HFFc6 (cell line): ENCODE results near the gene NFIA. TPM values are rescaled to one million over a fixed set of nuclear protein-coding genes. Genes with fewer than 3 reads are reported as not detected.

Experiments
- DNase-seq: peaks from one replicate; pipeline ENCODE4 v3.0.0-alpha.2; 2018
- H3K27ac Mint-ChIP-seq: 2 replicates; pipeline ENCODE4 v1.8.0; 2020; ENCODE audit warnings: mild to moderate bottlenecking, mixed read lengths
- H3K27me3 Mint-ChIP-seq: 2 replicates; pipeline ENCODE4 v1.8.0; 2021; ENCODE audit warnings: mild to moderate bottlenecking, moderate library complexity, mixed read lengths; ENCODE audit not compliant: insufficient read depth
- H3K36me3 Mint-ChIP-seq: 2 replicates; pipeline ENCODE4 v1.8.0; 2021; ENCODE audit warnings: low read depth, mixed read lengths
- H3K4me1 Mint-ChIP-seq: 2 replicates; pipeline ENCODE4 v1.8.0; 2020; ENCODE audit warnings: low read depth, mixed read lengths
- H3K4me3 Mint-ChIP-seq: 2 replicates; pipeline ENCODE4 v1.8.0; 2020; ENCODE audit warnings: mild to moderate bottlenecking, moderate library complexity, mixed read lengths
- H3K9me3 Mint-ChIP-seq: 2 replicates; pipeline ENCODE4 v1.8.0; 2020; ENCODE audit warnings: mild to moderate bottlenecking, mixed read lengths
- CTCF ChIP-seq: fragments of 200-600 bp; sonication (generic); IDR thresholded peaks from 2 replicates; pipeline ENCODE4 v1.5.0; 2021; ENCODE audit warnings: antibody characterized with exemption, mild to moderate bottlenecking
- total RNA-seq, 6 experiments: library from RNA; stranded (reverse); fragmentation: NEBNext Ultra II Directional; extraction: Animal tissue kit (Norgen Biotek cat#: 25700); gene quantifications; 2 replicates in 1 of 6; 3 replicates in 5 of 6; pipeline ENCODE4 v1.2.3, GENCODE V29; 2021

Gene NFIA
- total RNA-seq, 6 experiments from 2014 or later, result 8.5 to 11.3 (median 10.4) TPM

GRCh38 chr1:61270107-61270506 is 187.7 kb downstream of the NFIA start:
- Mint-ChIP-seq H3K4me3 (no peak overlapping the region), H3K36me3 (no peaks in the 10 kb centered on the region), H3K4me1 (peaks cover 6% of the 10 kb centered on the region; the same call in 1 of the 2 replicates), H3K9me3 (no peaks in the 10 kb centered on the region), H3K27ac (no peak overlapping the region), H3K27me3 (no peaks in the 10 kb centered on the region)
- no peak for DNase-seq
- no peak for TF ChIP-seq CTCF

DNA sequence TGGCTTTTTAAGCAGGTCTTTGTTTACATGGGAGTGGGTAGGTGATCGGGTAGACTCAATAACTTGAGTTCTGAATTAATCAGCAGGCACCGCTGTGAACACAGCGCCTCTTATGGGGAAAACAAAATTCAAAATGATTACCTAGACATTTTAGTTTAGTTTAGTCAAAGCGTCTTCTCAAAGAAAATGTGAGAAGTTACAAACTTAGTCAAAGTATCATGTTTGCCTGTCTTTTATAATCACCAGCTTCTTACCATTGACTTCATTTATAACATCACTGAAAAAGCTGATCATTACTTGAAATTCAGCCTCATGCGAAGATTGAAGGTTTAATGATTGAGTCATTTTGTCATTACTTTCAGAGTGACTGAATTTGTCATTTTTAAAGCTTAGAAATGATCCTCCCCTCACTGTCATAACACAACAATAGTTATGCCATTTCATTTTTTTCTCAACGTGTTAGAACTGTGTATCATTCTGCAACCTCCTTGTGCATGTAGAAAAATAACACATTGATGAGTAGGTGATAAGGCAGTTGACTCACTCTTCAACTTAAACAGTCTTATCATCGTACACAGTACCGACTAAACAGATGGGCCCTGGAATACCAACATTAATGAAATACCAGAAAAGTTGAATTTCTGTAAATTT is 188.5 kb downstream of the NFIA start:
- Mint-ChIP-seq H3K4me3 (no peak overlapping the region), H3K9me3 (no peaks in the 10 kb centered on the region), H3K27me3 (no peaks in the 10 kb centered on the region), H3K27ac (no peak overlapping the region), H3K4me1 (peaks cover 6% of the 10 kb centered on the region; the same call in 1 of the 2 replicates), H3K36me3 (no peaks in the 10 kb centered on the region)
- no peak for TF ChIP-seq CTCF
- DNase-seq, result no peak

DNA sequence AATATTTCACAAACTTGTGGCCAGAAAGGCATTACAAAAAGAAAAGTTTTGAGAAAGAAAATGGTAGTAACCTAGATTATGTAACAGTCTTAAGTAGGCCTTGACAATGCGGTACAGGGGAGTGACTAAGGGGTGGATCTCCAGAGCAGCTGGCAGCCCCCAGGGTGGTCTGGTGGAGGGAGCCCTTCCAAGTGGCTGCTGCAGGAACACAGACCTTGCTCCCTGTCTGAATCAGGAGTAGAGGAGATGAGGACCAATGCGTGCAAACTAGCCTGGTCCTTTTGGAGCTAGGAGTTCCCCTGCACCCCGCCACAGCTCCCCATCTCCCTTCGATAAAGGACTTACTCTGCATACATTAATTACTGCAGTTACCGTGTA is 189.0 kb downstream of the NFIA start:
- Mint-ChIP-seq H3K4me1 (peaks cover 6% of the 10 kb centered on the region; the same call in 1 of the 2 replicates), H3K27me3 (no peaks in the 10 kb centered on the region), H3K9me3 (no peaks in the 10 kb centered on the region), H3K27ac (no peak overlapping the region), H3K4me3 (no peak overlapping the region), H3K36me3 (no peaks in the 10 kb centered on the region)
- DNase-seq, result no peak
- TF ChIP-seq CTCF, result no peak

- peaks cover 6% of the 10 kb centered on the region; the same call in 1 of the 2 replicates for H3K4me1 Mint-ChIP-seq
- no peaks in the 10 kb centered on the region for H3K9me3 Mint-ChIP-seq
- no peaks in the 10 kb centered on the region for H3K27me3 Mint-ChIP-seq
- H3K36me3 Mint-ChIP-seq, result no peaks in the 10 kb centered on the region
- no peak for TF ChIP-seq CTCF
- H3K27ac Mint-ChIP-seq, result no peak overlapping the region
- H3K4me3 Mint-ChIP-seq, result no peak overlapping the region
- no peak for DNase-seq
These were observed 190.9 kb downstream of the NFIA start for GRCh38 chr1:61273167-61273705.

DNA sequence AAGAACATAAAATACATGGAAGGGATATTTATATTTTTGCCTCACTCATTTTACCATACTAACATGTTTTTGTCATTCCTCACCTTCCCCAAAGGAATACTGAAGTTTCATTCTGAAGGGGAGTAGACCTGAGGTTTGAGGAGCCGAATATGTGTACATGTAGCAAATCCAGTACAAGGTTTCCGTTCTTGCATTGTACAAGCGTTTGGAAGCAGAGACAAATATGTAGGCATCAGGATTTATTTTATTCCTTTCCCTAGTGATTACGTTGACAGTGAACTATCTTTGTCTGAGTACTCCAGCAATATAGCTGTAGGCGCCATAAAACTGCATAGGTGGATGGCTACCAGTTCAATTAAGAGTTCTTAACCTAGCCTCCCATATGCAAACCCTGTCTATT is 191.5 kb downstream of the NFIA start:
- Mint-ChIP-seq H3K36me3 (no peaks in the 10 kb centered on the region), H3K27ac (no peak overlapping the region), H3K4me1 (peaks cover 6% of the 10 kb centered on the region; the same call in 1 of the 2 replicates), H3K4me3 (no peak overlapping the region), H3K27me3 (no peaks in the 10 kb centered on the region), H3K9me3 (no peaks in the 10 kb centered on the region)
- DNase-seq, result no peak
- no peak for TF ChIP-seq CTCF
